Activated T-cell treated with anti-CD3 and anti-CD28 coated beads, Interleukin-2, amount 50 U/mL, for 72 hours (primary cell): ENCODE data around the gene MRTFB. TPM values are rescaled to one million over a fixed set of nuclear protein-coding genes. Genes with fewer than 3 reads are reported as not detected.

Experiments used
- ATAC-seq, 2 donors: fragments of 150-1000 bp; cut with Tn5 transposase; replicated peaks in 1 of 2; 2 replicates each; pipeline ENCODE4 v1.10.0; 2021; ENCODE audit warnings: moderate library complexity in 2 of 2, mild to moderate bottlenecking in 1 of 2
- DNase-seq, 2 donors: peaks; one replicate each; pipeline ENCODE4 v3.0.0; 2021 to 2022; ENCODE audit warnings: mixed read lengths in 1 of 2
- H3K27ac Mint-ChIP-seq: one replicate; pipeline ENCODE4 v1.8.0; 2022; ENCODE audit warnings: mild to moderate bottlenecking, moderate library complexity, mixed read lengths
- H3K27me3 Mint-ChIP-seq: one replicate; pipeline ENCODE4 v1.8.0; 2022; ENCODE audit warnings: low read depth, mixed read lengths
- H3K36me3 Mint-ChIP-seq, 2 donors: one replicate each; pipeline ENCODE4 v1.8.0; 2022; ENCODE audit warnings: mixed read lengths in 2 of 2, mild to moderate bottlenecking in 1 of 2; ENCODE audit not compliant: insufficient read depth in 2 of 2
- H3K4me1 Mint-ChIP-seq: one replicate; pipeline ENCODE4 v1.8.0; 2022; ENCODE audit warnings: low read depth, mixed read lengths
- H3K4me3 Mint-ChIP-seq, 2 donors: one replicate each; pipeline ENCODE4 v1.8.0; 2022; ENCODE audit warnings: mild to moderate bottlenecking in 2 of 2, mixed read lengths in 2 of 2, moderate library complexity in 2 of 2
- H3K9me3 Mint-ChIP-seq, 2 donors: one replicate each; pipeline ENCODE4 v1.8.0; 2022; ENCODE audit warnings: mixed read lengths in 2 of 2
- total RNA-seq, 2 donors: library from RNA; stranded (reverse); gene quantifications; one replicate each; pipeline ENCODE4 v1.2.3, GENCODE V29; 2022

Gene MRTFB
- total RNA-seq, 2 donors from 2014 or later = 22.5 to 27.1 TPM

DNA sequence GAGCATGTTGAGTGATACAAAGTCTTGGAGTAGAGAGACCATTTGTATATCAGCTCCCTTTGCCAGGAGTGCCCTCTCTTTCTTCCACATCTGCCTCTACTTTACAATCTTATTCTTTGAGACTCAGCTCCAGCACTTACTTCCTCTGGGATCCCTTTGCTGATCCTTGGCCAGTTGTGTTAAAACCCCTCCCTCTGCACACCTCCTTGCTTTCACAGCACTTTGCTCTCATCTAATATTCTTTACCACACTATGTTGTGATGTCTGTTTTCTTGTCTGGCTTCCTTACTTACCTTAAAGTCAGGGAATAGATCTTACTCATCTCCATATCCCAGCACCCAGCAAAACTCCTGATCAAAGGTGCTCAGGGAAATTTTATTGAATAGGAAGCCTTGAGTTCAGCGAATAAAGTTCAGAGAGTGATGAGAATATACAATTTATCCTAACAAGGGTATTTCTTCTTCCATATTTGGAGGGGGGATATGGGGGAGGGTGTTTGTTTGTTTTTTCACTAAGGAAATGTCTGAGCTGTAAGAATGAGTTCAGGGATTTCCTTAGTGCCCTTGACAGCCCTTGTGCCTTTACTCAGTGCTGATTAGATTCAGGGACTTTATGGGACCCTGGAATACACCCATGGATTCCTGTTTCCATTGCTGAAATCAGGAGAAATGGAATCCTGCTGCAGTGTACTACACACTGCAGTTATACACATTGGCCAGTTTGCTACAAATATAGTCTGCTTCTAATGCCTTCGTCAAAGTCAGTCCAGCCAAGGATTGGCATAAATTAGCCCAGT lies 32.0 kb downstream of the MRTFB start:
- Mint-ChIP-seq H3K9me3 (no peaks in the 10 kb centered on the region), H3K27ac (no peak overlapping the region), H3K36me3 (peaks cover 0 to 1% of the 10 kb centered on the region in 2 donors), H3K4me1 (peaks cover 46% of the 10 kb centered on the region), H3K27me3 (no peaks in the 10 kb centered on the region), H3K4me3 (no peak overlapping the region)
- ATAC-seq (no peak), DNase-seq (no peak)

DNA sequence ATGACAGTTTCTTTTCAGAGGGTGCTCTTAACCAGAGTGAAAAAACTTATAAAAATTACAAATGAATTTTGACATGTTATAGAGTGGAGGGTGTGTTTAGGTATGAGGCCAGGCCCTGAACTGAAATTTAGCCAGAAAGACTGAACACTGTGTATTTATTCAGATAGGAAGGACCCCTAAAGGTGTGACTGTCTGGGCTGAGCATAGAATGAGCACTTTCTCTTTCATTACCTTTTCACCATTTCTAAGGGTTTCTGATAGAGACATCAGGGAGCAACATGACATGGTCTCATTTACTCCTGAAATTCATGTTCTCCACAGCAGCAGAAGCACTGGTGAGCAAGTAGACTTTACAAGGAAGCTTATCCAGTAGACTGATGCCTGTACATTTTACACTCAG lies 32.9 kb downstream of the MRTFB start:
- H3K4me1 Mint-ChIP-seq = peaks cover 43% of the 10 kb centered on the region
- H3K27ac Mint-ChIP-seq = peak overlapping the region; percentile 61
- DNase-seq = no peak
- no peak for ATAC-seq
- peaks cover 0 to 1% of the 10 kb centered on the region in 2 donors for H3K36me3 Mint-ChIP-seq
- no peaks in the 10 kb centered on the region for H3K27me3 Mint-ChIP-seq
- no peaks in the 10 kb centered on the region for H3K9me3 Mint-ChIP-seq
- H3K4me3 Mint-ChIP-seq = no peak overlapping the region

DNA sequence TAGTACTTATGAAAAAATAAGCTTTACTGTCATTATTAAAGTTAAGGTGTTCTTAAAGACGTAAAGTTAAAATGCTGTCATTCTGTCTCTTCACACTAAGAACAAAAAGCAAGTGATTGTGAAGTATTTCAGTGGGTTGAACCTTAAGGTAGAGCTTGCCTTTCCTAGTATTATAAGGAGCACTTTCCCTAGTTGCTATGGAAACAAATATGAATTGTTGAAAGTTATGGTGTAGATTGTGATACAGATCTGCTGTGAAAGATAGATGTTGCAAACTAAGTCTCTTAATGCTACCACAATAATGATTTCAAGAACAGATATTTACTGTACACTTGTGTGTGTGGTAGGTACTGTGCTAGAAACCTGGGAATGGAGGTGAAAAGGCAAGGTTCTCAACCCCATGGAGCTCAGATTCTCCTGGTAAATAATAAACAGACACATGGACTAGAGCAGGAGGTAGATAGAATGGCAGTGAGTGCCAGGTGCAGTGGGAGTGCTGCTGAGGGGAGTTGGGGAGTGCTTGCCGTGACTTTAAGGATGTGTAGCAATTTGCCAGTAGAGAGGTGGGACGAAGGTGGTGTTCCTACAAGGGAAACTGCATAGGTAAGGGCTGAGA lies 34.7 kb downstream of the MRTFB start:
- H3K36me3 Mint-ChIP-seq = no peaks in the 10 kb centered on the region
- no peak overlapping the region for H3K4me3 Mint-ChIP-seq
- H3K9me3 Mint-ChIP-seq = no peaks in the 10 kb centered on the region
- H3K4me1 Mint-ChIP-seq = peaks cover 45% of the 10 kb centered on the region
- DNase-seq (no peak), ATAC-seq (no peak)
- H3K27me3 Mint-ChIP-seq = no peaks in the 10 kb centered on the region
- no peak overlapping the region for H3K27ac Mint-ChIP-seq

DNA sequence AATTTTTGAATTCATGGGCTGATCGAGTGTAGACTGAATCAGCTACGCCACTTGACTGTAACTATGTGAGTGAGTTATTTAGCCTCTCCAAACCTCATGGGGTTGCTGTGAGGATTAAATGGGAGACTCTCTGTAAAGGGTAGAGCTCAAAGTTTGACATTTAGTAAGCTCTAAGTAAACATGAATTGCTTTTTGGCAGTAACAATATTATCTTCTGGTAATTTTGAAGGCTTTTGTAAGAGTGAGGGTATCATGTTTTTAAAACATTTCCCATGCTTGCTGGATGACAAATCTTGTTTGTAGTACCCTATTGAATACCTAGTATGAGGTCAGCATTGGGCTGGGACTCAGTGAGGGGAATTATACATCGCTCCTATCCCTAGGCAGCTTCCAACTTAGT lies 35.3 kb downstream of the MRTFB start:
- DNase-seq = no peak
- Mint-ChIP-seq H3K9me3 (no peaks in the 10 kb centered on the region), H3K4me1 (peaks cover 42% of the 10 kb centered on the region), H3K27ac (no peak overlapping the region), H3K36me3 (no peaks in the 10 kb centered on the region), H3K4me3 (no peak overlapping the region), H3K27me3 (no peaks in the 10 kb centered on the region)
- no peak for ATAC-seq

DNA sequence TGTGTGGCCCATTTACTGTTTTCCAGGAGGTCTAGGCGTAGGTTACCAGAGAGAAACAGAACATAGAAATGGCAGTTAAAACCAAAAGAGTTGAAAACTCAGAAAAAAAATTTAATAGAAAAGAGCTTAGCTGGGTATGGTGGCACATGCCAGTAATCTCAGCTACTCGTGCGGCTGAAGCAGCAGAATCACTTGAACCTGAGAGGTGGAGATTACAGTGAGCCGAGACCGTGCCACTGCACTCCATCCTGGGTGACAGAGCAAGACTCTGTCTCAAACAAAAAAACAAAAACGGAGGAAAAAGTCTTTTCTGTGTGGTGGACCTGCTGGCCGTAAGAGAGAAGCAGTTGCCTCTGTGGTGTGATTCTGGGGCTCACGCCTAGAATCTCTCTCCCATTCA lies 35.8 kb downstream of the MRTFB start:
- no peaks in the 10 kb centered on the region for H3K36me3 Mint-ChIP-seq
- ATAC-seq = no peak
- peaks cover 42% of the 10 kb centered on the region for H3K4me1 Mint-ChIP-seq
- no peak overlapping the region for H3K4me3 Mint-ChIP-seq
- no peak for DNase-seq
- H3K27ac Mint-ChIP-seq = no peak overlapping the region
- no peaks in the 10 kb centered on the region for H3K9me3 Mint-ChIP-seq
- H3K27me3 Mint-ChIP-seq = no peaks in the 10 kb centered on the region

DNA sequence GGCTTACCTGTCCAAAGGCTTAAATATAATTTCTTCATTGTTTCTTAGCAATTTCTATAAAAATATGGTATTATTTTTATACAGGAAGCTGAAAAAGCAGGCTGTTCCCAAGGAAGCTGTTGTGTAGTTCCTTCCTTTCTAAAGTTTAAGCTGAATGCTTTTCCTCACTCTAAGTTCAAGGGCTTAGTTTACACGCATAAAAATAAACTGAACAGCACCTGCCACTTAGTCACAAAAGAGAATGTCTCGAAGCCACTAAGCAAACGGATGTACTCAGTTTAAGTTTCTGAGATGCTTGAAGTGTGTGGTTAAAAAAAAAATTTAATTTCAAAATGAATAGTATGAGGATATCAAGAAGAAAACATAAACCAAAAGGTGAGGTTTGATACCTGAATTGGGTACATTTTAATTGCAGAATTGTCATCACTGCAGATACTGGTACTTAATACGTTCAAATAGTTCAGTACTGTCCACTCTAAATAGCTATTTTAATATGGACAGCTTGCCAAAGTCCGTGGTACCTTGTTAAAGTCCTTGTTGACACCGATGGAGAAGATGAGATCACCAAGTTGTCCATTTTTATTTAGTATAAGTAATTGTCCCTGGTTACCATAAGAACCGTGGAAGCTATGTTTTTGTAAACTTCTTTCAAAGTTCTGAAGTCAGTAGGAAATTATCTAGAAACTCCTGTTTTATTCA lies 38.1 kb downstream of the MRTFB start:
- Mint-ChIP-seq H3K27ac (no peak overlapping the region), H3K36me3 (no peaks in the 10 kb centered on the region), H3K4me1 (peaks cover 38% of the 10 kb centered on the region), H3K9me3 (no peaks in the 10 kb centered on the region), H3K27me3 (no peaks in the 10 kb centered on the region), H3K4me3 (no peak overlapping the region)
- DNase-seq (no peak), ATAC-seq (peak; percentile 50 to 53)

DNA sequence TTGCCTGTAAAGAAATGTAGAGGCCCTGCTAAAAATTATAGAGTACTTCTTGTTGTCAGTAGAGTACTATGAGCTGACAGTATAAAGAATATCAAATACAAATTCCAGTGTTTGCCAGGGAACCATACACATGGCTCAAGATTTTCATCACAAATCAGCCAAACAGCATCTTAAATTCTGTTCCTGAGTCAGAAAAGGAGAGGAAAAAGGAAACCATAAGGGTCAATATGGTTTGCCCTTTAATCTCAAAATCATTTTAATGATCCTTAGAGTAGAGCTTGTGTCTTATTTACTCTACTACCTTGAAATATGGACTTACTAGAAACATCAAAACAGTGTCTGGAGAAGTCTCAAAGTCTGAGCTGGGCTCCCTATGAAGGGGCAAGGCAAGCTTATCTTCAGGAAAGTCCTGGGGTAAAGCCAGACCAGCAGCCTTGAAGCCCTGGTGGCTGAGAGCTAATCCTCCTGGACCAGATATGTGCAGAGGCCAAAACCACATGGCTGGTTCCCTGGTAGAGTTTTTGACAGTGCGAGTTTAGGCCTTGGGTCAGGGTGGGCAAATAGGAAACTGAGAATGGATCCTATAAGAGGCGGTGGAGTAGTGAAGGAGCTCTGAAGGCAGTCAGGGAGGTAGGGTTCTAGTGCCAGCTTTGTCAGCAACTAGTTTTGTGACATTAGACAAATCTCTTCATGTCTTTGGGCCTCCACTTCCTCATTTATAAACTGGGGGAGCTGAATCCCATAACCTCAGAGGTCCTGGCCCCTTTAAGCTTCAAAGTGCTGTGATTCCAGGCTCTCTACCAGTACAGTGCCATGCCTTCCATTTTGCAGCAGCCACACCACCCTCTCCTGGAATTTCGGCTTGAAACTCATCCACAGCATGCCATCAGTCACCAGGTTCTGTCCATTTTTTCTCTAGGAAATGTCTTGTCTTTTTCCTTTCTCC lies 38.9 kb downstream of the MRTFB start:
- Mint-ChIP-seq H3K4me1 (peaks cover 38% of the 10 kb centered on the region), H3K27me3 (no peaks in the 10 kb centered on the region), H3K4me3 (no peak overlapping the region), H3K9me3 (no peaks in the 10 kb centered on the region), H3K36me3 (no peaks in the 10 kb centered on the region), H3K27ac (no peak overlapping the region)
- ATAC-seq = no peak
- DNase-seq = no peak

DNA sequence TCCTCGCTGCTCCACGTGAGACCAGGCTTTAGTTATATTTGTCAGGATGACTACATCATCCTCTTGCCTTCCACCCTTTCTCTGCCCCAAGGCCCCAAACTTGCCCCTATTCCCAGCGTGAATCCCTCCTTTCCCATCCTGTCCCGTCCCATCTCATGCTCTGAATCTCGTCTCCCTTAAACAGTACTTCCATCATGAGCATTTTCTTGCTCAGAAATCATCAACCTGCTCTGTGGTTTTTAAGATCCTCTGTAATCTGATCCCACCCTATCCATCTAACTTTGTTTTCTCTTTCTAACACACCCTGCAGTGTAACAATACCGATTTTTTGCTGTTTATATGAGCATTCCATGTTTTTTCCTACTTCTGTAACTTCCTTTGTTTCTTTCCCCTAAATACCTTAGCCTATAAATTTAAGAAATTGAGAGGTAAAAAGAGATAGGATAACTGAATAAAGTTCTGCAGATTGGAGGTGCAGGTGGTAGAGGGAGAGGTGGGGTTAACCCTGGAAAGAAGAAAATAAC lies 39.7 kb downstream of the MRTFB start:
- Mint-ChIP-seq H3K9me3 (no peaks in the 10 kb centered on the region), H3K36me3 (no peaks in the 10 kb centered on the region), H3K27ac (no peak overlapping the region), H3K27me3 (no peaks in the 10 kb centered on the region), H3K4me3 (no peak overlapping the region), H3K4me1 (peaks cover 37% of the 10 kb centered on the region)
- ATAC-seq (no peak), DNase-seq (no peak)

DNA sequence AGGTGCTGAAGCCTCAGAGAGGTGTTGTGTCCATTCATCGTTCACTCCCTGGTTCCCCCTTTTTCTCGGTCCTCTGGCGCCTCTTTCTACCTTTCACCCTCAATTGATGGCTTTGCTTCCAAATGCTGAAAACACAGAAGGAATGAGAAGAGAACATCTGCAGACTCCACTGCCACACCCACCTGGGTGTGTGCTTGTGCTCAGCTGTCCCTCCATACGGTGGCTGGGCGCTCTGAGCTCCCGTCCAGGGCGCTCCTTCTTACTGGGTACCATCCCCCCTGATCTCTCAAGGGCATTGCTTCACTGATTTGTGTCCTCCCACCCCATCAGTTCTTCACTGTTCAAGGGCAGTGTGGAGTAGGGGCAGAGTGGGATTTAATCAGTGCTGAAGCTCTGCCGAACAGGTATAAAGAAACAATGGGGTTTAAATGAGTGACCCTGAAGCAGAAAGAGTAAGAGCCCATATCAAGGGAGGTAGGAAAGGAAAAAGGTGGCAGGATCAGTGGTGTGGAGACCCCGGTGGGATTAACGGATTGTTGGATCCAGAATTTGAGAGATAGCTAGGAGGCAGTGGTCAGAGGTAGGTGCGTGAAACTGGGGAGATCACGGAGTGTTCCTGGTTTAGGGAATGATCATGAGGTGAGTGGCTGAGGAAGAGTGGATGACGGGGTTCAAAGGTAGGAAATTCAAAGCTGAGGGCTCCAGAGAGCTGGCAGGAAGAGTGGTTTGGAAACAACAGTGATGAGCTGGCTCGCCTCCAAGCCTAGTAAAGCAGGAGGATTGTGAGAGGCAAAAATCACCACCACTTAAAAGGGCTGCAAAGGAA lies 40.8 kb downstream of the MRTFB start:
- no peak for DNase-seq
- no peaks in the 10 kb centered on the region for H3K9me3 Mint-ChIP-seq
- H3K27ac Mint-ChIP-seq = no peak overlapping the region
- peaks cover 33% of the 10 kb centered on the region for H3K4me1 Mint-ChIP-seq
- H3K4me3 Mint-ChIP-seq = no peak overlapping the region
- no peak for ATAC-seq
- no peaks in the 10 kb centered on the region for H3K27me3 Mint-ChIP-seq
- no peaks in the 10 kb centered on the region for H3K36me3 Mint-ChIP-seq

DNA sequence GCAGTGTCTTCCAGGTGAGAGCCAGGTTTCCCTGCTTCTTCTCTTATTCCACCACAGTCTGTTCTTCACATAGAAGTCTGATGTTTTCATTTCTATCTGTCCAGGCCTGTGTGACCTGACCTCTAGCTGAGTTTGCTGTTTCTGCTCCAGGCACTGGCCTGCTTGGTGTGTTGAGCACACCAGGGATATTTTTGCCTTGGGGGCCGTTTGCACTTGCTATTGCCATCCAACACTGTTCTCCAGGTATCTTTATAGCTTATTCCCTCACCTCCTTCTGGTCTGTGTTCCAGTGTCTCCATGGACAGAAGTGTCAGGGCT lies 41.4 kb downstream of the MRTFB start:
- H3K4me3 Mint-ChIP-seq = no peak overlapping the region
- no peak for ATAC-seq
- H3K4me1 Mint-ChIP-seq = peaks cover 27% of the 10 kb centered on the region
- H3K27me3 Mint-ChIP-seq = no peaks in the 10 kb centered on the region
- H3K36me3 Mint-ChIP-seq = no peaks in the 10 kb centered on the region
- no peak overlapping the region for H3K27ac Mint-ChIP-seq
- H3K9me3 Mint-ChIP-seq = no peaks in the 10 kb centered on the region
- DNase-seq = no peak

DNA sequence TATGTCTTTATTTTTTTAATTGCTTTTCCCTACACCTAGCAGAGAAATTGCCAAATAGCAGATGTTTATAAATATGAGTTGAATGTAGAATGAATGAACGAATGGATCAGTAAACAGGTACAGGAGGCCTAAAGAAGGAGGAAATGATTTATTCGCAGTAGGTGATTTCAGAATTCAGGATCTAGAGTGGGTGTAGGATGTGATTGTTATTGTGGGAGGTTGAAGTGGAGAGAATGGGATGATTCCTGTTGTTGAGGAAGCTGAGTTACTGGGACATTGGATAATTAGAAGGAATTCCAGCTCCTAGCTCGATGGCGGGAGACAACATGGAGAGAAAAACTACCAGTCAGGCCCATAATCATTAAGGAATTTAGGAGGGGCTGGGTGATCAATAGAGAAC lies 42.2 kb downstream of the MRTFB start:
- Mint-ChIP-seq H3K4me1 (peaks cover 18% of the 10 kb centered on the region), H3K9me3 (no peaks in the 10 kb centered on the region), H3K4me3 (no peak overlapping the region), H3K36me3 (no peaks in the 10 kb centered on the region), H3K27me3 (no peaks in the 10 kb centered on the region), H3K27ac (no peak overlapping the region)
- DNase-seq (no peak), ATAC-seq (no peak)

DNA sequence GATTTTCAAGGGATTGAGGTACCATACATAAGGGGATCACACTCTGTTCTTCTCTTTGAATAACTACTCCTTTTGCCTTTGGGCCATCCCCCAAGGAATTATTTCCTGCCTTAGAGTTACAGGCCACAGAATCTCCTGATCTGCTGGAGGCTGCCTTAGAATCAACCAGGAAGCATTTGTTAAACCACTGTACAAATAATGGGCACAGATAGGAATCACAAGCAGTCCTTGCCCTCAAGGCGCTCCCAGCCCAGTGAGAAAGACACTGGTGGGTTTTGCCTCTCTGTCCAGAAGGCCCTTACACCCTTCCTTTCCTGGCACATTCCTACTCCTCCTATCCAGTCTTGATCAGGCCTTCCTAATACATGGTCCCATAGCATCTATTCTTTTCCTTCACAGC lies 45.9 kb downstream of the MRTFB start:
- ATAC-seq (no peak), DNase-seq (no peak)
- Mint-ChIP-seq H3K4me3 (no peak overlapping the region), H3K27ac (no peak overlapping the region), H3K27me3 (no peaks in the 10 kb centered on the region), H3K9me3 (no peaks in the 10 kb centered on the region), H3K36me3 (peaks cover 2% of the 10 kb centered on the region in 2 donors), H3K4me1 (peaks cover 21% of the 10 kb centered on the region)
